ENCODE measurements around the gene DIP2B. TPM values are rescaled to one million over a fixed set of nuclear protein-coding genes. Genes with fewer than 3 reads are reported as not detected.

The DIP2B gene
- total RNA-seq, 1 donor from 2014 or later = 28.6 TPM

GRCh38 chr12:50615145-50615906, 110.5 kb downstream of the DIP2B start:
- ATAC-seq (no peak), DNase-seq (no peak)
- peaks cover 21% of the 10 kb centered on the region for H3K4me1 ChIP-seq
- TF ChIP-seq CTCF (IDR thresholded peaks at IDR 0.05) = no peak
- no peak overlapping the region for H3K27ac ChIP-seq
- intact Hi-C loops (cut with DNase I) = no loop called here
- no peaks in the 10 kb centered on the region for H3K9me3 ChIP-seq
- H3K36me3 ChIP-seq = no peaks in the 10 kb centered on the region
- H3K4me3 ChIP-seq = no peak overlapping the region
- H3K27me3 ChIP-seq = no peaks in the 10 kb centered on the region

GRCh38 chr12:50615907-50616296, 111.1 kb downstream of the DIP2B start:
- intact Hi-C loops (cut with DNase I) = no loop called here
- TF ChIP-seq CTCF (IDR thresholded peaks at IDR 0.05) = no peak
- Histone ChIP-seq H3K4me3 (no peak overlapping the region), H3K27me3 (no peaks in the 10 kb centered on the region), H3K27ac (no peak overlapping the region), H3K4me1 (peaks cover 27% of the 10 kb centered on the region), H3K9me3 (no peaks in the 10 kb centered on the region), H3K36me3 (no peaks in the 10 kb centered on the region)
- ATAC-seq (no peak), DNase-seq (no peak)

GRCh38 chr12:50617657-50618056, 112.9 kb downstream of the DIP2B start:
- no peak for TF ChIP-seq CTCF (IDR thresholded peaks at IDR 0.05)
- peaks cover 42% of the 10 kb centered on the region for H3K4me1 ChIP-seq
- intact Hi-C loops (cut with DNase I) = no loop called here

GRCh38 chr12:50618864-50619609, 114.3 kb downstream of the DIP2B start:
- Histone ChIP-seq H3K27me3 (no peaks in the 10 kb centered on the region), H3K4me3 (no peak overlapping the region), H3K27ac (no peak overlapping the region), H3K36me3 (no peaks in the 10 kb centered on the region), H3K4me1 (peaks cover 39% of the 10 kb centered on the region), H3K9me3 (no peaks in the 10 kb centered on the region)
- TF ChIP-seq CTCF (IDR thresholded peaks at IDR 0.05) = no peak
- ATAC-seq (peak; percentile 70), DNase-seq (no peak)
- intact Hi-C loops (cut with DNase I) = no loop called here

More at GRCh38 chr12:50617657-50618056, 112.9 kb downstream of the DIP2B start:
- Histone ChIP-seq H3K27me3 (no peaks in the 10 kb centered on the region), H3K36me3 (no peaks in the 10 kb centered on the region), H3K4me3 (no peak overlapping the region), H3K27ac (no peak overlapping the region), H3K9me3 (no peaks in the 10 kb centered on the region)
- ATAC-seq (no peak), DNase-seq (no peak)

- intact Hi-C loops (cut with DNase I) = no loop called here
- TF ChIP-seq CTCF (IDR thresholded peaks at IDR 0.05) = no peak
- no peak overlapping the region for H3K27ac ChIP-seq
Measured at GRCh38 chr12:50619610-50619958, 114.8 kb downstream of the DIP2B start.

More at GRCh38 chr12:50619610-50619958, 114.8 kb downstream of the DIP2B start:
- DNase-seq (no peak), ATAC-seq (no peak)
- H3K4me1 ChIP-seq = peaks cover 39% of the 10 kb centered on the region
- H3K27me3 ChIP-seq = no peaks in the 10 kb centered on the region
- H3K4me3 ChIP-seq = no peak overlapping the region
- H3K36me3 ChIP-seq = no peaks in the 10 kb centered on the region
- H3K9me3 ChIP-seq = no peaks in the 10 kb centered on the region
